HepG2 (cell line): Measurements from ENCODE around the gene RHOBTB3. TPM values are rescaled to one million over a fixed set of nuclear protein-coding genes. Genes with fewer than 3 reads are reported as not detected.

Experiments used
- FOXJ3 ChIP-seq: sonication (generic); formaldehyde crosslinking; IDR thresholded peaks from 2 replicates; pipeline ENCODE4 v1.4.0; 2020; ENCODE audit warnings: missing genetic modification reagents, mild to moderate bottlenecking, borderline replicate concordance
- MEIS1 ChIP-seq: sonication (generic); formaldehyde crosslinking; IDR thresholded peaks from 2 replicates; pipeline ENCODE4 v1.9.0; 2021; ENCODE audit warnings: mild to moderate bottlenecking, missing genetic modification reagents, moderate library complexity, borderline replicate concordance
- POLR2G ChIP-seq: fragments of 200-400 bp; formaldehyde crosslinking; IDR thresholded peaks from 2 replicates; pipeline ENCODE4 v1.6.1; 2018; ENCODE audit warnings: mild to moderate bottlenecking, low read depth, low read length, moderate library complexity
- ZMYM4 ChIP-seq: sonication (generic); formaldehyde crosslinking; IDR thresholded peaks from 2 replicates; pipeline ENCODE4 v1.8.1; 2023; ENCODE audit warnings: mild to moderate bottlenecking, missing genetic modification reagents
- ZNF543 ChIP-seq: sonication (generic); formaldehyde crosslinking; IDR thresholded peaks from 2 replicates; pipeline ENCODE4 v1.4.0; 2020; ENCODE audit warnings: mild to moderate bottlenecking, missing genetic modification reagents
- polyA plus RNA-seq, 8 experiments: library from polyadenylated mRNA; depleted of rRNA in 3 of 8; stranded (reverse) in 7 of 8; unstranded in 1 of 8; fragments of >200 nt; fragmentation: Illumina TruSeq in 4 of 8; extraction: Trizol in 4 of 8; gene quantifications; 2 replicates each; pipeline versions ENCODE4 v1.2.1 to v1.2.3, GENCODE V29; 2011 to 2016; ENCODE audit warnings: low read depth in 4 of 8, missing spikeins in 1 of 8, mixed read lengths in 1 of 8; ENCODE audit not compliant: insufficient read depth in 1 of 8
- total RNA-seq, 5 experiments: library from RNA; depleted of rRNA; stranded (reverse); fragments of >200 nt; fragmentation: Illumina TruSeq; extraction: Trizol; gene quantifications; 2 replicates each; pipeline ENCODE4 v1.2.3, GENCODE V29; 2016; ENCODE audit warnings: low read depth in 1 of 5
- TF ChIP-seq, protein P1 (sequence below): sonication (generic); formaldehyde crosslinking; IDR thresholded peaks from 2 replicates; pipeline ENCODE4 v1.5.1; 2020; ENCODE audit warnings: mild to moderate bottlenecking, missing genetic modification reagents, borderline replicate concordance
- TF ChIP-seq, protein P2 (sequence below): sonication (generic); formaldehyde crosslinking; IDR thresholded peaks from 2 replicates; pipeline ENCODE4 v1.5.1; 2020; ENCODE audit warnings: mild to moderate bottlenecking, missing genetic modification reagents
- TF ChIP-seq, protein P3 (sequence below): sonication (generic); formaldehyde crosslinking; IDR thresholded peaks from 2 replicates; pipeline ENCODE4 v1.8.0; 2022; ENCODE audit warnings: missing genetic modification reagents, mild to moderate bottlenecking, moderate library complexity, borderline replicate concordance
- TF ChIP-seq, protein P4 (sequence below): IDR thresholded peaks from 2 replicates; pipeline ENCODE4 v1.6.1; 2018; ENCODE audit warnings: missing genetic modification reagents, mild to moderate bottlenecking, missing compliant biosample characterization
- TF ChIP-seq, protein P5 (sequence below): sonication (generic); formaldehyde crosslinking; IDR thresholded peaks from 2 replicates; pipeline ENCODE4 v1.8.1; 2022; ENCODE audit warnings: low read depth, mild to moderate bottlenecking, missing genetic modification reagents
- TF ChIP-seq, protein P6 (sequence below): sonication (generic); formaldehyde crosslinking; IDR thresholded peaks from 2 replicates; pipeline ENCODE4 v1.4.0; 2020; ENCODE audit warnings: missing genetic modification reagents

Gene RHOBTB3
- total and polyA plus RNA-seq, 2 of the 13 experiments (the other 11 are each of a cell fraction or from before 2014, with no cell fraction given) = 31.6 to 35.4 TPM

DNA sequence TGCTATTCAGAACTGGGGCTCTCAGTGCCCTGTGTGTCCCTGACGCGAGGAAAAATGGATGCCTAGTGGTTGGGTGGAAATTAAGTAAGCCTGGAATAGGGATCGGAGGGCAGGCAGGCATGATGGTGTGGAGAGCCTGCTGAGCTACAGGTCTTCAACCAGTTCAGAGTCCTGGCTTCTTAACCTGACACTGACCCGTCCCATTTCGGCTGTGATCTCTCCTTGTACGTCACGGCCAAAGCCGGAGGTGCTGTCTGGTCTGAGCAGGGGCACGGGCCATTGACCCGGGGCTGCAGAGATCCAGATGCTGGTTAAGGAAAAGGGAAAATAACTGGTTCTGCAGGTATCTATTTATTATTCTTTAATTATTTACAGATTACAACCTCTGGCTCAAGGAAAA is 27.9 kb downstream of the RHOBTB3 start (continued):
- TF ChIP-seq, protein P1, sequence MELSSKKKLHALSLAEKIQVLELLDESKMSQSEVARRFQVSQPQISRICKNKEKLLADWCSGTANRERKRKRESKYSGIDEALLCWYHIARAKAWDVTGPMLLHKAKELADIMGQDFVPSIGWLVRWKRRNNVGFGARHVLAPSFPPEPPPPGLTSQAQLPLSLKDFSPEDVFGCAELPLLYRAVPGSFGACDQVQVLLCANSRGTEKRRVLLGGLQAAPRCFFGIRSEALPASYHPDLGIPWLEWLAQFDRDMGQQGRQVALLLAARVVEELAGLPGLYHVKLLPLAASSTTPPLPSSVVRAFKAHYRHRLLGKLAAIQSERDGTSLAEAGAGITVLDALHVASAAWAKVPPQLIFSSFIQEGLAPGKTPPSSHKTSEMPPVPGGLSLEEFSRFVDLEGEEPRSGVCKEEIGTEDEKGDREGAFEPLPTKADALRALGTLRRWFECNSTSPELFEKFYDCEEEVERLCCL (CRISPR knock-in tag) = no peak
- TF ChIP-seq, protein P2, sequence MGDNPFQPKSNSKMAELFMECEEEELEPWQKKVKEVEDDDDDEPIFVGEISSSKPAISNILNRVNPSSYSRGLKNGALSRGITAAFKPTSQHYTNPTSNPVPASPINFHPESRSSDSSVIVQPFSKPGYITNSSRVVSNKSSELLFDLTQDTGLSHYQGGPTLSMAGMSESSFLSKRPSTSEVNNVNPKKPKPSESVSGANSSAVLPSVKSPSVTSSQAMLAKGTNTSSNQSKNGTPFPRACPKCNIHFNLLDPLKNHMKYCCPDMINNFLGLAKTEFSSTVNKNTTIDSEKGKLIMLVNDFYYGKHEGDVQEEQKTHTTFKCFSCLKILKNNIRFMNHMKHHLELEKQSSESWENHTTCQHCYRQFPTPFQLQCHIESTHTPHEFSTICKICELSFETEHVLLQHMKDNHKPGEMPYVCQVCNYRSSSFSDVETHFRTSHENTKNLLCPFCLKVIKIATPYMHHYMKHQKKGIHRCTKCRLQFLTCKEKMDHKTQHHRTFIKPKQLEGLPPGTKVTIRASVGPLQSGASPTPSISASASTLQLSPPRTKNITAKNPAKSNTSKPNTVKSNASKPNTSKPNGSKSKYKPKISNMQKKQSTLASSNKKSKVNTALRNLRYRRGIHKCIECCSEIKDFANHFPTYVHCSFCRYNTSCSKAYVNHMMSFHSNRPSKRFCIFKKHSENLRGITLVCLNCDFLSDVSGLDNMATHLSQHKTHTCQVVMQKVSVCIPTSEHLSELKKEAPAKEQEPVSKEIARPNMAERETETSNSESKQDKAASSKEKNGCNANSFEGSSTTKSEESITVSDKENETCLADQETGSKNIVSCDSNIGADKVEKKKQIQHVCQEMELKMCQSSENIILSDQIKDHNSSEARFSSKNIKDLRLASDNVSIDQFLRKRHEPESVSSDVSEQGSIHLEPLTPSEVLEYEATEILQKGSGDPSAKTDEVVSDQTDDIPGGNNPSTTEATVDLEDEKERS (CRISPR knock-in tag) = no peak
- TF ChIP-seq ZNF543 = no peak
- 0 out of 2 replicates have a peak, but pooled peaks have one; percentile 50 for TF ChIP-seq POLR2G
- TF ChIP-seq MEIS1 (CRISPR knock-in tag) = no peak
- TF ChIP-seq, protein P3, sequence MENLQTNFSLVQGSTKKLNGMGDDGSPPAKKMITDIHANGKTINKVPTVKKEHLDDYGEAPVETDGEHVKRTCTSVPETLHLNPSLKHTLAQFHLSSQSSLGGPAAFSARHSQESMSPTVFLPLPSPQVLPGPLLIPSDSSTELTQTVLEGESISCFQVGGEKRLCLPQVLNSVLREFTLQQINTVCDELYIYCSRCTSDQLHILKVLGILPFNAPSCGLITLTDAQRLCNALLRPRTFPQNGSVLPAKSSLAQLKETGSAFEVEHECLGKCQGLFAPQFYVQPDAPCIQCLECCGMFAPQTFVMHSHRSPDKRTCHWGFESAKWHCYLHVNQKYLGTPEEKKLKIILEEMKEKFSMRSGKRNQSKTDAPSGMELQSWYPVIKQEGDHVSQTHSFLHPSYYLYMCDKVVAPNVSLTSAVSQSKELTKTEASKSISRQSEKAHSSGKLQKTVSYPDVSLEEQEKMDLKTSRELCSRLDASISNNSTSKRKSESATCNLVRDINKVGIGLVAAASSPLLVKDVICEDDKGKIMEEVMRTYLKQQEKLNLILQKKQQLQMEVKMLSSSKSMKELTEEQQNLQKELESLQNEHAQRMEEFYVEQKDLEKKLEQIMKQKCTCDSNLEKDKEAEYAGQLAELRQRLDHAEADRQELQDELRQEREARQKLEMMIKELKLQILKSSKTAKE (CRISPR knock-in tag) = peak; percentile 93
- TF ChIP-seq ZMYM4 (CRISPR knock-in tag) = peak; percentile 54; the same call in 1 of the 2 replicates
- TF ChIP-seq, protein P4, sequence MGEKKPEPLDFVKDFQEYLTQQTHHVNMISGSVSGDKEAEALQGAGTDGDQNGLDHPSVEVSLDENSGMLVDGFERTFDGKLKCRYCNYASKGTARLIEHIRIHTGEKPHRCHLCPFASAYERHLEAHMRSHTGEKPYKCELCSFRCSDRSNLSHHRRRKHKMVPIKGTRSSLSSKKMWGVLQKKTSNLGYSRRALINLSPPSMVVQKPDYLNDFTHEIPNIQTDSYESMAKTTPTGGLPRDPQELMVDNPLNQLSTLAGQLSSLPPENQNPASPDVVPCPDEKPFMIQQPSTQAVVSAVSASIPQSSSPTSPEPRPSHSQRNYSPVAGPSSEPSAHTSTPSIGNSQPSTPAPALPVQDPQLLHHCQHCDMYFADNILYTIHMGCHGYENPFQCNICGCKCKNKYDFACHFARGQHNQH (CRISPR knock-in tag) = peak; percentile 19; the same call in 1 of the 2 replicates
- TF ChIP-seq, protein P5, sequence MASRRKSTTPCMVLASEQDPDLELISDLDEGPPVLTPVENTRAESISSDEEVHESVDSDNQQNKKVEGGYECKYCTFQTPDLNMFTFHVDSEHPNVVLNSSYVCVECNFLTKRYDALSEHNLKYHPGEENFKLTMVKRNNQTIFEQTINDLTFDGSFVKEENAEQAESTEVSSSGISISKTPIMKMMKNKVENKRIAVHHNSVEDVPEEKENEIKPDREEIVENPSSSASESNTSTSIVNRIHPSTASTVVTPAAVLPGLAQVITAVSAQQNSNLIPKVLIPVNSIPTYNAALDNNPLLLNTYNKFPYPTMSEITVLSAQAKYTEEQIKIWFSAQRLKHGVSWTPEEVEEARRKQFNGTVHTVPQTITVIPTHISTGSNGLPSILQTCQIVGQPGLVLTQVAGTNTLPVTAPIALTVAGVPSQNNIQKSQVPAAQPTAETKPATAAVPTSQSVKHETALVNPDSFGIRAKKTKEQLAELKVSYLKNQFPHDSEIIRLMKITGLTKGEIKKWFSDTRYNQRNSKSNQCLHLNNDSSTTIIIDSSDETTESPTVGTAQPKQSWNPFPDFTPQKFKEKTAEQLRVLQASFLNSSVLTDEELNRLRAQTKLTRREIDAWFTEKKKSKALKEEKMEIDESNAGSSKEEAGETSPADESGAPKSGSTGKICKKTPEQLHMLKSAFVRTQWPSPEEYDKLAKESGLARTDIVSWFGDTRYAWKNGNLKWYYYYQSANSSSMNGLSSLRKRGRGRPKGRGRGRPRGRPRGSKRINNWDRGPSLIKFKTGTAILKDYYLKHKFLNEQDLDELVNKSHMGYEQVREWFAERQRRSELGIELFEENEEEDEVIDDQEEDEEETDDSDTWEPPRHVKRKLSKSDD (CRISPR knock-in tag) = 0 out of 2 replicates have a peak, but pooled peaks have one; percentile 35
- TF ChIP-seq FOXJ3 (CRISPR knock-in tag) = no peak
- TF ChIP-seq, protein P6, sequence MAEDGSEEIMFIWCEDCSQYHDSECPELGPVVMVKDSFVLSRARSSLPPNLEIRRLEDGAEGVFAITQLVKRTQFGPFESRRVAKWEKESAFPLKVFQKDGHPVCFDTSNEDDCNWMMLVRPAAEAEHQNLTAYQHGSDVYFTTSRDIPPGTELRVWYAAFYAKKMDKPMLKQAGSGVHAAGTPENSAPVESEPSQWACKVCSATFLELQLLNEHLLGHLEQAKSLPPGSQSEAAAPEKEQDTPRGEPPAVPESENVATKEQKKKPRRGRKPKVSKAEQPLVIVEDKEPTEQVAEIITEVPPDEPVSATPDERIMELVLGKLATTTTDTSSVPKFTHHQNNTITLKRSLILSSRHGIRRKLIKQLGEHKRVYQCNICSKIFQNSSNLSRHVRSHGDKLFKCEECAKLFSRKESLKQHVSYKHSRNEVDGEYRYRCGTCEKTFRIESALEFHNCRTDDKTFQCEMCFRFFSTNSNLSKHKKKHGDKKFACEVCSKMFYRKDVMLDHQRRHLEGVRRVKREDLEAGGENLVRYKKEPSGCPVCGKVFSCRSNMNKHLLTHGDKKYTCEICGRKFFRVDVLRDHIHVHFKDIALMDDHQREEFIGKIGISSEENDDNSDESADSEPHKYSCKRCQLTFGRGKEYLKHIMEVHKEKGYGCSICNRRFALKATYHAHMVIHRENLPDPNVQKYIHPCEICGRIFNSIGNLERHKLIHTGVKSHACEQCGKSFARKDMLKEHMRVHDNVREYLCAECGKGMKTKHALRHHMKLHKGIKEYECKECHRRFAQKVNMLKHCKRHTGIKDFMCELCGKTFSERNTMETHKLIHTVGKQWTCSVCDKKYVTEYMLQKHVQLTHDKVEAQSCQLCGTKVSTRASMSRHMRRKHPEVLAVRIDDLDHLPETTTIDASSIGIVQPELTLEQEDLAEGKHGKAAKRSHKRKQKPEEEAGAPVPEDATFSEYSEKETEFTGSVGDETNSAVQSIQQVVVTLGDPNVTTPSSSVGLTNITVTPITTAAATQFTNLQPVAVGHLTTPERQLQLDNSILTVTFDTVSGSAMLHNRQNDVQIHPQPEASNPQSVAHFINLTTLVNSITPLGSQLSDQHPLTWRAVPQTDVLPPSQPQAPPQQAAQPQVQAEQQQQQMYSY = peak; percentile 85
